Activated T-cell treated with anti-CD3 and anti-CD28 coated beads, Interleukin-2, amount 50 U/mL, for 4 hours (primary cell): ENCODE results near the gene HAPSTR1. TPM values are rescaled to one million over a fixed set of nuclear protein-coding genes. Genes with fewer than 3 reads are reported as not detected.
A peak's percentile ranks its signal among the peaks of the same experiment; 100 is the strongest.
"Not testable (repeated sequence)": the region's sequence is repeated elsewhere in the genome, so short reads cannot be mapped to it uniquely, and the experiment has no call there.

ENCODE experiments used
- ATAC-seq, 2 donors: fragments of 200-7000 bp; cut with Tn5 transposase; one replicate each; pipeline ENCODE4 v1.10.0; 2021
- DNase-seq: peaks from one replicate; pipeline ENCODE4 v3.0.0-alpha.2; 2020
- H3K27me3 Mint-ChIP-seq: one replicate; pipeline ENCODE4 v1.8.0; 2021; ENCODE audit warnings: low read depth, mixed read lengths
- H3K36me3 Mint-ChIP-seq: one replicate; pipeline ENCODE4 v1.8.0; 2022; ENCODE audit warnings: mixed read lengths; ENCODE audit not compliant: insufficient read depth
- H3K4me1 Mint-ChIP-seq: one replicate; pipeline ENCODE4 v1.8.0; 2021; ENCODE audit warnings: low read depth, mixed read lengths
- H3K4me3 Mint-ChIP-seq: one replicate; pipeline ENCODE4 v1.8.0; 2021; ENCODE audit warnings: mild to moderate bottlenecking, moderate library complexity, mixed read lengths
- H3K9me3 Mint-ChIP-seq: one replicate; pipeline ENCODE4 v1.8.0; 2021; ENCODE audit warnings: mixed read lengths
- total RNA-seq, 3 donors: library from RNA; stranded (reverse); gene quantifications; one replicate each; pipeline ENCODE4 v1.2.1, GENCODE V29; 2021

Gene HAPSTR1
- total RNA-seq, result 10 to 100 TPM; 64.2 to 75.7 (median 70.0) TPM

- Mint-ChIP-seq H3K4me3 (peak within 1 kb of the TSS; percentile 100), H3K27me3 (no peaks in the 10 kb centered on the region), H3K9me3 (no peaks in the 10 kb centered on the region), H3K36me3 (peaks cover 26% of the 10 kb centered on the region), H3K4me1 (peaks cover 26% of the 10 kb centered on the region)
- DNase-seq (peak; percentile 99), ATAC-seq (peak; percentile 88 to 90)
These were observed at the start of gene HAPSTR1 for GRCh38 chr16:9090960-9091866. Gene HAPSTR1 (plus strand): TSS chr16:9091644. CDS start chr16:9092045, 401 bp downstream.

- DNase-seq, result no peak
- H3K9me3 Mint-ChIP-seq, result peaks cover 14% of the 10 kb centered on the region
These were observed 48.9 kb upstream of the HAPSTR1 start for GRCh38 chr16:9042533-9042932.

GRCh38 chr16:9042964-9043680, 48.3 kb upstream of the HAPSTR1 start:
- H3K9me3 Mint-ChIP-seq, result peaks cover 14% of the 10 kb centered on the region
- DNase-seq, result no peak
- H3K36me3 Mint-ChIP-seq, result no peaks in the 10 kb centered on the region
- H3K4me1 Mint-ChIP-seq, result peaks cover 30% of the 10 kb centered on the region
- no peaks in the 10 kb centered on the region for H3K27me3 Mint-ChIP-seq
- no peak for ATAC-seq
- no peak overlapping the region for H3K4me3 Mint-ChIP-seq

More at GRCh38 chr16:9042533-9042932, 48.9 kb upstream of the HAPSTR1 start:
- H3K27me3 Mint-ChIP-seq, result no peaks in the 10 kb centered on the region
- no peaks in the 10 kb centered on the region for H3K36me3 Mint-ChIP-seq
- ATAC-seq, result no peak
- H3K4me3 Mint-ChIP-seq, result no peak overlapping the region
- H3K4me1 Mint-ChIP-seq, result peaks cover 24% of the 10 kb centered on the region

GRCh38 chr16:9045562-9045961, 45.9 kb upstream of the HAPSTR1 start:
- Mint-ChIP-seq H3K9me3 (peaks cover 14% of the 10 kb centered on the region), H3K4me1 (peaks cover 33% of the 10 kb centered on the region)
- not testable (repeated sequence) for ATAC-seq, DNase-seq, H3K36me3 Mint-ChIP-seq, H3K27me3 Mint-ChIP-seq, H3K4me3 Mint-ChIP-seq

GRCh38 chr16:9046667-9047055, 44.8 kb upstream of the HAPSTR1 start:
- no peak for DNase-seq
- Mint-ChIP-seq H3K4me3 (no peak overlapping the region), H3K27me3 (no peaks in the 10 kb centered on the region), H3K4me1 (peaks cover 33% of the 10 kb centered on the region), H3K9me3 (peaks cover 14% of the 10 kb centered on the region), H3K36me3 (no peaks in the 10 kb centered on the region)
- no peak for ATAC-seq

GRCh38 chr16:9047689-9048301, 43.6 kb upstream of the HAPSTR1 start:
- peaks cover 14% of the 10 kb centered on the region for H3K9me3 Mint-ChIP-seq
- peak; percentile 50 for DNase-seq
- peaks cover 32% of the 10 kb centered on the region for H3K4me1 Mint-ChIP-seq
- H3K36me3 Mint-ChIP-seq, result no peaks in the 10 kb centered on the region
- peak overlapping the region; percentile 55 for H3K4me3 Mint-ChIP-seq
- peak; percentile 74 to 81 for ATAC-seq
- peaks cover 3% of the 10 kb centered on the region for H3K27me3 Mint-ChIP-seq

GRCh38 chr16:9048302-9048700, 43.1 kb upstream of the HAPSTR1 start:
- no peaks in the 10 kb centered on the region for H3K36me3 Mint-ChIP-seq
- H3K27me3 Mint-ChIP-seq, result peaks cover 7% of the 10 kb centered on the region
- DNase-seq (no peak), ATAC-seq (no peak)
- peak overlapping the region; percentile 55 for H3K4me3 Mint-ChIP-seq
- peaks cover 14% of the 10 kb centered on the region for H3K9me3 Mint-ChIP-seq
- H3K4me1 Mint-ChIP-seq, result peaks cover 27% of the 10 kb centered on the region

- Mint-ChIP-seq H3K27me3 (peaks cover 9% of the 10 kb centered on the region), H3K36me3 (no peaks in the 10 kb centered on the region), H3K4me3 (no peak overlapping the region), H3K9me3 (peaks cover 14% of the 10 kb centered on the region), H3K4me1 (peaks cover 26% of the 10 kb centered on the region)
- ATAC-seq (no peak), DNase-seq (no peak)
These were observed 42.2 kb upstream of the HAPSTR1 start for GRCh38 chr16:9049241-9049640.

GRCh38 chr16:9050102-9050830, 41.2 kb upstream of the HAPSTR1 start:
- peaks cover 14% of the 10 kb centered on the region for H3K9me3 Mint-ChIP-seq
- peaks cover 9% of the 10 kb centered on the region for H3K27me3 Mint-ChIP-seq
- DNase-seq, result no peak
- H3K4me1 Mint-ChIP-seq, result peaks cover 26% of the 10 kb centered on the region
- H3K36me3 Mint-ChIP-seq, result no peaks in the 10 kb centered on the region
- no peak for ATAC-seq
- no peak overlapping the region for H3K4me3 Mint-ChIP-seq

GRCh38 chr16:9053006-9053601, 38.3 kb upstream of the HAPSTR1 start:
- DNase-seq, result no peak

GRCh38 chr16:9054460-9054859, 37.0 kb upstream of the HAPSTR1 start:
- Mint-ChIP-seq H3K4me1 (no peaks in the 10 kb centered on the region), H3K27me3 (peaks cover 9% of the 10 kb centered on the region), H3K9me3 (no peaks in the 10 kb centered on the region), H3K4me3 (no peak overlapping the region), H3K36me3 (no peaks in the 10 kb centered on the region)
- DNase-seq (no peak), ATAC-seq (no peak)

More at GRCh38 chr16:9053006-9053601, 38.3 kb upstream of the HAPSTR1 start:
- Mint-ChIP-seq H3K4me3 (no peak overlapping the region), H3K9me3 (no peaks in the 10 kb centered on the region), H3K36me3 (no peaks in the 10 kb centered on the region), H3K4me1 (peaks cover 3% of the 10 kb centered on the region), H3K27me3 (peaks cover 9% of the 10 kb centered on the region)
- peak in 1 of 2 donors; percentile 55 for ATAC-seq

GRCh38 chr16:9055115-9055514, 36.3 kb upstream of the HAPSTR1 start:
- Mint-ChIP-seq H3K4me1 (no peaks in the 10 kb centered on the region), H3K36me3 (no peaks in the 10 kb centered on the region), H3K27me3 (peaks cover 9% of the 10 kb centered on the region), H3K9me3 (no peaks in the 10 kb centered on the region), H3K4me3 (no peak overlapping the region)
- ATAC-seq, result no peak
- DNase-seq, result no peak

- H3K4me1 Mint-ChIP-seq, result no peaks in the 10 kb centered on the region
- peaks cover 9% of the 10 kb centered on the region for H3K27me3 Mint-ChIP-seq
- ATAC-seq (no peak), DNase-seq (no peak)
- H3K9me3 Mint-ChIP-seq, result no peaks in the 10 kb centered on the region
- H3K4me3 Mint-ChIP-seq, result no peak overlapping the region
- no peaks in the 10 kb centered on the region for H3K36me3 Mint-ChIP-seq
These were observed 35.8 kb upstream of the HAPSTR1 start for GRCh38 chr16:9055661-9056060.
